Lung (tissue), 12 donors: ENCODE measurements around the gene DNAI4. TPM values are rescaled to one million over a fixed set of nuclear protein-coding genes. Genes with fewer than 3 reads are reported as not detected.

ENCODE experiments used
- ATAC-seq: fragments of 200-7000 bp; cut with Tn5 transposase; one replicate; pipeline ENCODE4 v1.9.1; 2020; ENCODE audit warnings: moderate number of reproducible peaks; ENCODE audit not compliant: insufficient read depth, low FRiP score
- DNase-seq, 3 donors: peaks; one replicate each; pipeline ENCODE4 v3.0.0-alpha.2; 2013 to 2017
- H3K27ac ChIP-seq, 2 donors: one replicate each; pipeline ENCODE4 v1.5.1; 2013; ENCODE audit warnings: mild to moderate bottlenecking in 2 of 2, moderate library complexity in 2 of 2, control low read depth in 1 of 2, inconsistent platforms in 1 of 2, low read depth in 1 of 2, low read length in 1 of 2
- H3K27me3 ChIP-seq, 3 donors: one replicate each; pipeline ENCODE4 v1.5.1; 2013; ENCODE audit warnings: low read length in 2 of 3; ENCODE audit not compliant: control insufficient read depth in 3 of 3, insufficient read depth in 3 of 3
- H3K36me3 ChIP-seq, 4 donors: one replicate each; pipeline ENCODE4 v1.5.1; 2013; ENCODE audit warnings: low read length in 4 of 4, mild to moderate bottlenecking in 1 of 4, moderate library complexity in 1 of 4; ENCODE audit not compliant: control insufficient read depth in 4 of 4, insufficient read depth in 4 of 4
- H3K4me1 ChIP-seq, 5 donors: one replicate each; pipeline ENCODE4 v1.5.1; 2013; ENCODE audit warnings: low read length in 5 of 5, mild to moderate bottlenecking in 2 of 5, moderate library complexity in 1 of 5; ENCODE audit not compliant: control insufficient read depth in 5 of 5, insufficient read depth in 5 of 5
- H3K4me3 ChIP-seq: one replicate; pipeline ENCODE4 v1.5.1; 2013; ENCODE audit warnings: mild to moderate bottlenecking, control low read depth, moderate library complexity
- H3K9ac ChIP-seq, 2 donors: one replicate each; pipeline ENCODE4 v1.5.1; 2013; ENCODE audit warnings: low read length in 2 of 2, control low read depth in 1 of 2; ENCODE audit not compliant: insufficient read depth in 1 of 2
- H3K9me3 ChIP-seq, 4 donors: one replicate each; pipeline ENCODE4 v1.5.1; 2013; ENCODE audit warnings: low read length in 3 of 4, mild to moderate bottlenecking in 1 of 4, moderate library complexity in 1 of 4; ENCODE audit not compliant: control insufficient read depth in 4 of 4, insufficient read depth in 3 of 4
- CTCF ChIP-seq: IDR thresholded peaks from 2 replicates; pipeline ENCODE4 v1.5.1; 2012; ENCODE audit warnings: mild to moderate bottlenecking; ENCODE audit errors: control extremely low read depth, extremely low read depth
- WGBS, 2 donors: extraction: QIAGEN DNeasy Blood & Tissue Kit; methylation state at CpG; one replicate each; pipeline ENCODE4 v1.1.7; 2013; 5-methylcytosine and 5-hydroxymethylcytosine counted together
- polyA plus RNA-seq, 2 donors: library from polyadenylated mRNA; stranded (reverse); fragments of 200-250 nt; gene quantifications; one replicate each; pipeline ENCODE4 v1.2.1, GENCODE V29; 2013
- total RNA-seq, 2 donors: library from RNA; depleted of rRNA in 1 of 2; stranded (reverse); fragments of >200 nt in 1 of 2; gene quantifications; one replicate each; pipeline ENCODE4 v1.2.1, GENCODE V29; 2014 to 2021
- donor health status: control.
- donor health status: control.
- donor health status: Bipolar disorder and iron deficiency.
- donor health status: healthy.
- donor health status: DM: yes; HTN: yes; CAD: no.

Gene DNAI4
- total and polyA plus RNA-seq, 4 donors: 4.4 to 61.1 (median 15.5) TPM

- H3K36me3 ChIP-seq: peaks cover 0 to 8% (median 0%) of the 10 kb centered on the region in 4 donors
- H3K9me3 ChIP-seq: no peaks in the 10 kb centered on the region
- WGBS, 2 donors: 84 to 91% methylated on average over 7 of the region's 7 CpGs
- H3K27me3 ChIP-seq: no peaks in the 10 kb centered on the region
- H3K4me1 ChIP-seq: no peaks in the 10 kb centered on the region
- ATAC-seq: no peak
- no peak overlapping the region for H3K4me3 ChIP-seq
- DNase-seq: no peak
- no peak for TF ChIP-seq CTCF
- H3K9ac ChIP-seq: no peak overlapping the region
- H3K27ac ChIP-seq: no peak overlapping the region
Measured at GRCh38 chr1:66769512-66770229, 155.0 kb downstream of the DNAI4 start.

GRCh38 chr1:66768965-66769364 lies 155.7 kb downstream of the DNAI4 start:
- TF ChIP-seq CTCF: no peak
- WGBS, 2 donors: 88 to 92% methylated on average over 1 of the region's 1 CpG

GRCh38 chr1:66767626-66768025 lies 157.0 kb downstream of the DNAI4 start:
- TF ChIP-seq CTCF: no peak
- Histone ChIP-seq H3K27ac (no peak overlapping the region), H3K4me1 (no peaks in the 10 kb centered on the region), H3K27me3 (no peaks in the 10 kb centered on the region), H3K9ac (no peak overlapping the region), H3K4me3 (no peak overlapping the region), H3K36me3 (peaks cover 0 to 4% (median 0%) of the 10 kb centered on the region in 4 donors), H3K9me3 (no peaks in the 10 kb centered on the region)
- ATAC-seq: no peak
- DNase-seq: no peak

More at GRCh38 chr1:66768965-66769364, 155.7 kb downstream of the DNAI4 start:
- no peaks in the 10 kb centered on the region for H3K27me3 ChIP-seq
- no peaks in the 10 kb centered on the region for H3K9me3 ChIP-seq
- DNase-seq: no peak
- H3K9ac ChIP-seq: no peak overlapping the region
- no peaks in the 10 kb centered on the region for H3K4me1 ChIP-seq
- no peak overlapping the region for H3K4me3 ChIP-seq
- H3K27ac ChIP-seq: no peak overlapping the region
- ATAC-seq: no peak
- H3K36me3 ChIP-seq: peaks cover 0 to 5% (median 0%) of the 10 kb centered on the region in 4 donors
